ENCODE data around the gene SOST.
"Not testable (repeated sequence)": the region's sequence is repeated elsewhere in the genome, so short reads cannot be mapped to it uniquely, and the experiment has no call there.

SOST gene

DNA sequence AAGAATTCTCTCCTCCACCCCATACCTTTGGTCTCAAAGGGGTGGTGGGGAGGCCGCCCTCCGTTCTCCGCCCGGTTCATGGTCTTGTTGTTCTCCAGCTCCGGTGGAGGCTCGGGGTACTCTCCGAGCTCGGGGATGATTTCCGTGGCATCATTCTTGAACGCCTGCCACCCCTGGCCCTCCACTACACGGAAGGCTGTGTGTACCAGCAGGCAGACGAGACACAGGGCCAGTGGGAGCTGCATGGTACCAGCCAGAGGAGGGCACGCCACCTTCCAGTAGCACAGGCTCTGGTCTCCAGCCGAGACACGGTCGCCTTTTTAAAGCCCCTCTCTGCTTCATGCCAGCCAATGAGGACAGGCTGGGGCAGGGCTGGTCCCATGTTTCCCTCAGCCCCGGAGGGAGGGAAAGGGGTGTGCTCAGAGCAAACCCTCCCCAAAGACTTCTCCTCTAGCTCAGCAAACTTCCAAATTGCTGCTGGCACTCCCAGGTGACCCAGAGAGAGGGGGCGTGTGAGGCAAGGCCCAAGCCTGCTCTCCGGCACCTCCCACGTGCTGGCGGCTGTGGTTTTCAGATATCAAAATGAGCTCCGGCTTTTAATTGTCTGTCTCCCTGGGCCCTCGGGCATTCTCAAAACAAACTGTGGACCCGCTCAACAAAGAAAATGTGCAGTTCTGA lies at the start of gene SOST:
TSS of gene SOST (minus strand) at position 295 of the 678 bp plus-strand sequence. CDS start at position 245, 50 bp downstream.
- no peak for DNase-seq

DNA sequence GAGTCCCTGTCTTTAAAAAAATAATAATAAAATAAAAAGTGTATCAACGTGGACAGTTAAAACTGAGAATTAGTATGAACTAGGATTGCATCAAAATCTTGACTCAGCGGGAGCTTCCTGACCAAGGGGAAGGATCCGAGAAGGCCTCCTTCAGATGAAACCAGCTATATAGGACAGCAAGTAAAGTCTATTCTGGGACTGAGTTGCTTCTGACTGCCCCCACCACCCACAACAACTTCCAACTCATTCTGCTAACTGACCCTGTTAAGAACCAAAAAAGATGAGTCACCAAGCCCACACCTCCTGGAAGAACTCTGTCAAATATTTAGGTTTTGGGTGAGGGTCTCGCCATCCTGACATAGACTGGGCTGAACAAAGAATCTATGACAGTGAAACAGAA lies 49.5 kb upstream of the SOST start:
- no peak for DNase-seq

DNA sequence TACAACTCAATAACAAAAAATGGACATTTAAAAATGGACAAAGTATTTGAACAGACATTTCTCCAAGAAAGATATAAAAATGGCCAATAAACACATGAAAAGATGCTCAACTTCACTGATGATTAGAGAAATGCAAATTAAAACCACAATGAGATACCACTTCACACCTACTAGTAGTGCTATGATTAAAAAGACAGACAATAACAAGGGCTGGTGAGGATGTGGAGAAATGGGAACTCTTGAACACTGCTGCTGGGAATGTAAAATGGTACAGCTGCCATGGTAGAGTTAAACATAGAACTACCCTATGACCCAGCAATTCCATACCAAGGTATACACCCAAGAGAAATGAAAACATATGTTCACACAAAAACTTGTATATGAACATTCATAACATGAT lies 46.5 kb upstream of the SOST start:
- no peak for DNase-seq

DNA sequence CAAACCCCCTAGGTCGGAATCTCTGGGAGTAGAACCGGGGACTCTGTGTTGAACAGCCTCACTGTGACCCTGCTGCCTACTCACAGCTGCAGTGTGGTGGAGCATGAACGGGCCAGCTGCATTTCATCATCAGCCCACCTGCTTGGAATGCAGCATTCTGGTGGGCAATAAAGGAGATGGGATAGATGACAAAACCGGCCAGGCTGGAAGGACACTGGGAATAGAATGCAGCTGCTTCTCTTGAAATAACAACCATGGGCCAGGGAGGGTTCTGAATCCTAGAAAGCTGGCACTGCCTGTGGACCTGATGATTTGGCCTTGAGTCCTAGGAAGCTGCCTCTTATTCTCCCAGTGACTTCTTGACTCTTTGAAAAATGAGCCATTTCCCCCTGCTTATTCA lies 45.2 kb upstream of the SOST start:
- no peak for DNase-seq

DNA sequence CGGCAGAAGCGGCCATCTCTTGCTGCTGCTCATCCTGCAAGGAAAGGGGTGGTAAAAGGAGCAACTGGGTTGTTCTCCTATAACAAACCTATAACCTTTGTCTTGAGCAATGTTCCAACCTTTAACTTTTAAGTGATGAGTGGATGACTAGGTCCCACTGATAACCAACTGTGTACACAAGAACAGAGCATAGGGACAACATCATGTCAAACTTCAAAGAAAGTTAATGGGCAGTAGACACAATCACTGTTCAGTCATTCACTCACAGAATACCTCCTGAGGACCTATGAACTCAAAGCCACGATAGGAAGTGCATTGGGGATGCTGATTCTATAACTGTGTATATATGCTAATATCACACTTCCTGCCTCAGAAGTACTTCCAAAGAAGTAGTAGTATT lies 43.3 kb upstream of the SOST start:
- DNase-seq = no peak

- DNase-seq = no peak
Observed at GRCh38 chr17:43800736-43801135, 42.1 kb upstream of the SOST start.

- no peak for DNase-seq
Observed at GRCh38 chr17:43799047-43799446, 40.5 kb upstream of the SOST start.

GRCh38 chr17:43798024-43798423 lies 39.4 kb upstream of the SOST start:
- DNase-seq = not testable (repeated sequence)

GRCh38 chr17:43792668-43793067 lies 34.1 kb upstream of the SOST start:
- not testable (repeated sequence) for DNase-seq

DNA sequence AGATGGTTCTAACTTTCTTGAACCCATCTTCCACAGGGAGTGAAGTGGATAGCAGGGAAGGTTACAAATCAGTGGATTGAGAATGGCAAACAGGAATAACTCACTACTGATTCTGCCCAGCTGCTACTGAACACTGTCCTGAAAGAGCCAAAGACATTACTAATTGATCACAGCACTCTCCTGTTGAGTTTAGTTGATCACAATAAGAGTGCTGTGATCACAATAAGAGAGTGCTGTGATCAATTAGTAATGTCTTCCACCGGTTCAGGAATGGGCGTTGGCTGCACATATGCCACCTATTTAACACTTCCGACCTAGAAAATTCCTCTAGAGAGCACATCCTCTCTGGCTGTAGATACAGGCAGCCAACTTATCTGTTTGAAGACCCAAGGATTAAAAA lies 33.0 kb upstream of the SOST start:
- no peak for DNase-seq

DNA sequence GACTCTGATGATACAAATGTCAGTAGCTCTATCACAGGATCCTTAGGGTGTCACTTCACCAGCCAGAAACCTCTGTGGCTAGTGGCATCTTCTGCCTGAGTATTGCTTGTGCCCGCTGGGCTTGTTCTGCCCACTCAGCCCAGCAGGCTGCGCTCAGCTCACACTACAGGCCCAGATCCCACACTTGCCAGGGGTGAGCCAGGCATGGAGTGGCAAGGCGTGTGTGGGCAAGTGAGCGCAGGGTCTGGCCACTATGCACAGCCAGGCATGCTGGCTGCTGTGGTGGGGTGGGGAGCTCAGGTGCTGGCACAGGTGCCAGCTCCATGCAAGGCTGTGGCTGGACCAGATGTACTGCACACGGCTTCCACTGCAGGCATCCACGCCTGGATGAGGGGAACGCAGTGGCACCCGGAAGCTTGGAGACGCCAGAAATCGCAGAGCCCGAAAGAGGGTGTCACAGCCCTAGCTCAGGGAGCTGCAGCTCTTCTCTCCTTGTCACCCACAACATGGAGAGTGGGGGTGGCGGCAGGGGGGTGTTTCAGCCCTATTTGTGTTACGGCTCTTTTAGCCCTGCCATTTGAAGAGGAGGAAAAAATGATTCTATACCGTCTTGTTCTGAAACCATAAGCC lies 31.8 kb upstream of the SOST start:
- DNase-seq = no peak

- no peak for DNase-seq
Observed at GRCh38 chr17:43789482-43789881, 30.9 kb upstream of the SOST start.

- no peak for DNase-seq
Observed at GRCh38 chr17:43788540-43788939, 29.9 kb upstream of the SOST start.

- no peak for DNase-seq
Observed at GRCh38 chr17:43787728-43788127, 29.1 kb upstream of the SOST start.

- DNase-seq = no peak
Observed at GRCh38 chr17:43784628-43785101, 26.1 kb upstream of the SOST start.

DNA sequence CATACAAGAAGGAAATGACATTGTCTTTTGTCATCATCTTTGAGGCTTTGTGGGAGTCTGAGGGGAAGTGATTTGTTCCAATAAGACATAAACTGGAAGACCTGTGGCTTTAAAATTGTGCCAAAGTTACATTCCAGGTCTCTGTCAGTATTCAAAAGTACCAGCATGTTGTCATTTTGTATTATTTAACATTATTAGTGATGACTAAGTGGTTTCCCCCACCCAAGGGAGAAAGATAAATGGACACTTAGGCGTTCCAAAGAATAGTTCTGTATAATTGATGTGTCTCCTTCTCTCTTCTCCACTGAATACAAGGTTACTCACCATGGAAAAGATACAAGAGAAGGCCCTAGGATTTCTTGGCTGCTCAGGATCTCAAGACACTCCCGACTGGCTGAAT lies 25.5 kb upstream of the SOST start:
- DNase-seq = no peak

DNA sequence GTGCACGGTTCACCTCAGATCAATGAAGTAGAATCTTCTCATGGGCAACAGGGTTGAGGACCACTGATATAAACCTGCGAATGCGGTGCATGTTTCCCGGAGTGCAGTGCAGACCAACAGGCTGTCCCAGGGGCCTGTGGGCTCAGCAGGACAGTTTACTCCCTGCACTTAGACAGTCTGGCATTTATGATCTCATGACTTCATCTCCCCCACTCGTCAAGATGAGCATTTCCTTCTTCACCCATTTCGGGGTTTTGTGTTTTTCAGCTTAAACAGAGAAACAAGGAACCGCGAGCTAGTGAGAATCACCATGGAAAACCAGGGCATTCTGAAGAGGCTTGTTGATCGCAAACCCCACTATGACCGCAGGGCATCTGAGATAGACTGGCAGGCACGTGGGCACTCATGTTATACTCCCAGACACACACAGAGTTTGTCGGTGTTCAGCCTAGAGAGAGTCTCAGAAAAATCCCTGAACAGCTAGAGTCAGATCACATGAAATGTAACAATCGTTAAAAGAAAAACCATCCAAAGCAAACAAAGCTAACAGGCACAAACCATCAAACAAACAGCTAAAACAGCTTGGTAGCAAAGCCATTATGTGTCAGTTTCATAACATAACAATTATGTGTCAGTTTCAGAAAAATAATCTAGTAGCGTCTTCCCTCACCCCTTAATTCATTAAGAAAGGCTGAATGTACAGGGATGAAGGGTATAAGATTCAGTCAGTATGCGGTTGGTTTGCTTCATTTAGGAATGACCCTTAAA lies 24.5 kb upstream of the SOST start:
- no peak for DNase-seq

DNA sequence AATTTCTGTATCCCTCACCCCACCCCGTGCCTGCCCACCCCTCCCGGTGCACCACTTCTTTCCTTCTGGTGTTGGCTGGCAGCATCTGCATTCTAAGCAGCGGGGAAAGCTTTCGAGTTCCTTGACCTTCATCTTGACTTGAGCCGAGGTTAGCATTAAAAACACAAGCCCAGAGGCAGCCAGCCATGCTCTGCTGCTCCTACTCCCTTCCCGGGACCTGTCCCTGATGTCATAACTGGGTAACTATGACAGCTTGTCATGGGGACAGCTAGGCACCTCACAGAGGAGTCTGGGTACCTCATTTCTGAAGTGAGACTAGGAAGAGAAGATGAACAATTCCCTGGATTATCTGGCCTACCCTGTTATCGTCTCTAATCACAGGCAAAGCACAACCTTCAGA lies 21.5 kb upstream of the SOST start, which contains the start of gene CFAP97D1:
TSS of gene CFAP97D1 (plus strand) at position 301 of the 400 bp plus-strand sequence. CDS start at position 329, 28 bp downstream.
- DNase-seq = no peak

- DNase-seq = no peak
Observed at GRCh38 chr17:43779145-43780125, 20.8 kb upstream of the SOST start.

DNA sequence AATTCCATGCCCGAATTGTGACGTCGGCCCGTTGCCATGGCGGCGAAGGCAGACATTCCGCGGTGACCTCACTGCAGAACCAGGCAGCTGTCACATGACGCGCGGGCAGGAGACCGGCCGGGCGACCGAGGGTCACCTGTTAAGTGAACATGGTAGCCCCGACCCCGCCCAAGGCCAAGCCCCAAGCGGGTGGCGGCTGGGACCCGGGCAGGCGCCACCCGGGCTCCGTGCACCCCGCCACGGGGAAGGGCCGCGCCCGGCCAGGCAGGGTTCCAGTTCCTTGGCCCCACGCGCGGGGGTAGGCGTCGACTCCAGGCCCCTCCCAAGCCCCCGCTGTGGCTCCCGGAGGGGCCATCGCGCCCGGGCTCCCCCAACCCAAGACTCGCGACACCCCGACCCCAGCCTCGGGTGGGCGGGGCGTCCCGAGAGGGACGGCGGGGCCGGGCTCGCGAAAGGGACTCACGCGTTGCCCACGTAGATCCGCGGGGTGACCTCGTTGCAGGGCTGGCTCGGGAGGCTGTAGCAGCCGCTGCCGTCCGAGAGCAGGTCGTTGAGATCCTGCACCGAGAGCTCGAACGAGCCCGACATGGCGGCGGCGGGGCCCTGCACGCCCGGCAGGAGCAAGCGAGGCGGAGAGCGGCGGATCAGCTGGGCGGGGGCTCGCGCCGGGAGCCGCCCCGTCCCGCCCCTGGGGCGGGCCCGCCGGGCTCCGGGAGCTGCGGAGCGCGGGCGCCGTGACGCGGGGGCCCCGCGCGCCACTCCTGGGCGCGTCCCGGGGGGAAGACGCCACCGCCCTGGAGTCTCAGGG lies 19.9 kb upstream of the SOST start, which contains the start of gene DUSP3:
TSS of gene DUSP3 (minus strand) at position 641 of the 808 bp plus-strand sequence. CDS start at position 588, 53 bp downstream.
- peak; percentile 87 for DNase-seq

Measured in activated CD8-positive, alpha-beta memory T cell treated with anti-CD3 and anti-CD28 coated beads for 24 hours (primary cell).